ENCODE measurements around the gene OSBPL7.

- TF ChIP-seq, protein P1, sequence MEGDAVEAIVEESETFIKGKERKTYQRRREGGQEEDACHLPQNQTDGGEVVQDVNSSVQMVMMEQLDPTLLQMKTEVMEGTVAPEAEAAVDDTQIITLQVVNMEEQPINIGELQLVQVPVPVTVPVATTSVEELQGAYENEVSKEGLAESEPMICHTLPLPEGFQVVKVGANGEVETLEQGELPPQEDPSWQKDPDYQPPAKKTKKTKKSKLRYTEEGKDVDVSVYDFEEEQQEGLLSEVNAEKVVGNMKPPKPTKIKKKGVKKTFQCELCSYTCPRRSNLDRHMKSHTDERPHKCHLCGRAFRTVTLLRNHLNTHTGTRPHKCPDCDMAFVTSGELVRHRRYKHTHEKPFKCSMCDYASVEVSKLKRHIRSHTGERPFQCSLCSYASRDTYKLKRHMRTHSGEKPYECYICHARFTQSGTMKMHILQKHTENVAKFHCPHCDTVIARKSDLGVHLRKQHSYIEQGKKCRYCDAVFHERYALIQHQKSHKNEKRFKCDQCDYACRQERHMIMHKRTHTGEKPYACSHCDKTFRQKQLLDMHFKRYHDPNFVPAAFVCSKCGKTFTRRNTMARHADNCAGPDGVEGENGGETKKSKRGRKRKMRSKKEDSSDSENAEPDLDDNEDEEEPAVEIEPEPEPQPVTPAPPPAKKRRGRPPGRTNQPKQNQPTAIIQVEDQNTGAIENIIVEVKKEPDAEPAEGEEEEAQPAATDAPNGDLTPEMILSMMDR (IDR thresholded peaks at IDR 0.05; ENCODE audit: extremely low read depth in 1 of 2, insufficient read depth in 1 of 2, low read depth in 1 of 2, low read length in 2 of 2): no peak
- no peak for TF ChIP-seq POLR2AphosphoS5 (IDR thresholded peaks at IDR 0.05; ENCODE audit: insufficient read depth, low read depth, low read length)
- no peak for TF ChIP-seq POLR2A (IDR thresholded peaks at IDR 0.05; ENCODE audit: low read depth, low read length)
- TF ChIP-seq EZH2 (IDR thresholded peaks at IDR 0.05; ENCODE audit: borderline replicate concordance, low read depth, low read length, severe bottlenecking): no peak
- TF ChIP-seq MAX (IDR thresholded peaks at IDR 0.05; ENCODE audit: insufficient read depth, insufficient read length): no peak
- TF ChIP-seq MYC (IDR thresholded peaks at IDR 0.05; ENCODE audit: low read depth, low read length): no peak
- no peak for TF ChIP-seq JUN (IDR thresholded peaks at IDR 0.05; ENCODE audit: borderline replicate concordance, insufficient read depth, insufficient read length, low read depth)
- TF ChIP-seq FOS (IDR thresholded peaks at IDR 0.05; ENCODE audit: borderline replicate concordance, insufficient read depth, low read length): no peak
Measured at GRCh38 chr17:47774987-47775580, 46.5 kb downstream of the OSBPL7 start.
